ENCODE data around the gene RNPS1.

DNA sequence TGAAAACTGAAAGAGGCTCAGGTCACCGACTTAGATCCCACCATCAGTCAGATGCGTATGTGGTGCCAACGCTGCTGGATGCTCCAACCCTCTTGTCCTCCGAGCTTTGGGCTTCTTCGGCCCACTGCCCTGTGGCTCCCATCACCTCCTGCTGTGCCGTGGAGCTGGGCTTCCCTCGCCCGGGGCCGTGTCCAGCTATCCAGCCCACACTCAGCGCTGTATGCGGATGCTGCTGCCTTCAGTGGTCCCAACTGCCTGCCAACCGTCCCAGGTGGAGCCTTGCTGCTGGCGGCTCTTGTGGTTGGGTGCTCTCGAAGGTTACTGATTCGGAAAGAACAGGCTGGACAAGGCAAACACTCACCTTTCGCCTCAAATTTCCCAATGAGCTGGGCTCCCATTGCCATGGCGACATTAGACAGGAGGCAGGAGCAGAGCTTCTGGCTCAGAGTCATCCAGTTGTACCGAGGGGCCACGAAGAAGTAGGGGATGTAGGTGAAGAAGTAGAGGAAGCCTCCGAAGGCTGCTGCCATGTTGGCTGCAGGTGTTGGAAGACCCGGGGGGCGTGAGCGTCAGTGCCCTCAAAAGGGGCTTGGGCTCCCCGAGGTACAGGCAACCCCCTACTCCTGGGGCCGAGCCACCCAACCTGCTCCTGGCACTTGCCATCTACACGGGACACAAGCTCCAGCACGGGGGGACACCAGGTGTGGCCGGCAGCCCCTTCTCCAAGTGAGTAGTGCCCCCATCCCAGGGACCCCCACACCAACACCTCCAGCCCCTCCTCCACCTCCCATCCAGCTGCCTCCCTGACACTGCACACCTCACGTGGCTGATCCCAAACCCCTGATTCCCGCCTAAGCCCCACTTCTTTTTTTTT, 40.4 kb upstream of the RNPS1 start:
- TF ChIP-seq, protein P1, sequence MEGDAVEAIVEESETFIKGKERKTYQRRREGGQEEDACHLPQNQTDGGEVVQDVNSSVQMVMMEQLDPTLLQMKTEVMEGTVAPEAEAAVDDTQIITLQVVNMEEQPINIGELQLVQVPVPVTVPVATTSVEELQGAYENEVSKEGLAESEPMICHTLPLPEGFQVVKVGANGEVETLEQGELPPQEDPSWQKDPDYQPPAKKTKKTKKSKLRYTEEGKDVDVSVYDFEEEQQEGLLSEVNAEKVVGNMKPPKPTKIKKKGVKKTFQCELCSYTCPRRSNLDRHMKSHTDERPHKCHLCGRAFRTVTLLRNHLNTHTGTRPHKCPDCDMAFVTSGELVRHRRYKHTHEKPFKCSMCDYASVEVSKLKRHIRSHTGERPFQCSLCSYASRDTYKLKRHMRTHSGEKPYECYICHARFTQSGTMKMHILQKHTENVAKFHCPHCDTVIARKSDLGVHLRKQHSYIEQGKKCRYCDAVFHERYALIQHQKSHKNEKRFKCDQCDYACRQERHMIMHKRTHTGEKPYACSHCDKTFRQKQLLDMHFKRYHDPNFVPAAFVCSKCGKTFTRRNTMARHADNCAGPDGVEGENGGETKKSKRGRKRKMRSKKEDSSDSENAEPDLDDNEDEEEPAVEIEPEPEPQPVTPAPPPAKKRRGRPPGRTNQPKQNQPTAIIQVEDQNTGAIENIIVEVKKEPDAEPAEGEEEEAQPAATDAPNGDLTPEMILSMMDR (IDR thresholded peaks at IDR 0.05) = no peak
- TF ChIP-seq POLR2A (IDR thresholded peaks at IDR 0.05) = no peak
- no peak for TF ChIP-seq POLR2AphosphoS5 (IDR thresholded peaks at IDR 0.05; ENCODE audit: insufficient read depth in 1 of 2, low read depth in 1 of 2)
